NCI-H1930 (cell line): ENCODE results near the gene CRYGD.
"Not testable (repeated sequence)": the region's sequence is repeated elsewhere in the genome, so short reads cannot be mapped to it uniquely, and the experiment has no call there.

Experiments
- DNase-seq, 2 experiments: peaks; one replicate each; lab custom pipeline; 2025; lab: John Stamatoyannopoulos, UW

Gene CRYGD

DNA sequence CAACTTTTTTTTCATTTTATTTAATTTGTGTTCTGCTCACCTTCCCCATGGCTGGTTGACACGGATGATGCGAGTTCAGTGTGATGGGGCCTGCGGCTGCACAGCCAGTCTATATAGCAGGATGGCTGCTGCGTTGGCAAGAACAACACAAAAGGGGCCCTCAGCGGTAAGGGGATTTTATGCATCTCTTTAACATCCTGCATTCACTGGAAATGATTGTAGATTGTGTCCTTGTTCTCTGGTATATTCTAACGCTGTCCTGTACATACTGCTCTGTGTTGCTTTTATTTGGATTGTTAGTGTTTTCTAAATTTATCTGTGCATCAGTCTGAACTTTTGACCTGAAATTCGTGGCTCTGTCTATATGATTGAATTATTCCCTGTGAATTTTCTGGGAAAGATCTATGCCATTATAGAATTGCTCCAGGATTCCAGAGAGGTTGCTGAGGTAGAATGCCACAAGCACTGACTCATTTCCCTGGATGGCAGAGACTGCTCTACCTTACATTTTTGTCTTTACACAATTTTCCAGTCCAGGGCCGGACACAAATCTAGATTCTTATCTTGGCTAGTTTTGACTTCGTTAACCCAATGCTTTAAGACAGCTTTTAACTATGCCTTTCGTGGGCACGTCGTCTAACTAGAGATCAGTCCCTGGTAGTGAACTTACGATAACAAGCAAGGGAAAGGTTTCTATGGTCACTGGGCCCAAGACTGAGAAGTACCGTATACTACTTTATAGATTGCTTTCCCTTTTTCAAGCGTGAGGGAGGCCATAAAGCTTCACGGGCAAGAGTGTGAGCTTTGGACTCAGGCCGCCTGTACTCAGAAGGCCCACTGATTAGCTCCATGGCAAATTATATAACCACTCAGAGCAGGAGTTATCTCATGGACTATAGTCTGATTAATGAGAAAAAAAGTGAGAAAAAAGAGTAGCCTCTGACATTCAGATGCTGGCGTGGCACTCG lies 5.7 kb upstream of the CRYGD start, which contains the start of gene CRYGC:
CRYGC (minus strand) TSS at position 85 of the 968 bp plus-strand sequence; CDS start at position 49, 36 bp downstream.
- no peak for DNase-seq

DNA sequence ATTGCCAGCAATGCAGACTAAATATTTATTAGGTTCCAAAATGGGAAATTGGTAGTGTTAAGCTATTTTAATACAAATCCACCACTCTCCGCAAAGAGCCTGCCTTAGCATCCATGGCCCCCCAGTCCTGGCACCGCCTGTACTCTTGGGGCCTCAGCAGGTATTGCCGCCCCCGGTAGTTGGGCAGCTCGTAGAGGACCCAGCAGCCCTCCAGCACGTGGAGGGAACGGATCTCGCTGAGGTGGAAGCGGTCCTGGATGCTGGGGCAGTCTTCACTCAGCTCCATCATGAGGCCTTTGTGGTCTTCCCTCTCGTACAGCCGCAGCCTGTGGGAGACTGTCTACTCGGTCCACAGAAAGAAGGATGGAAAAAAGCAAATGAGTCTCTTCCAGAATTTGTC lies 3.8 kb upstream of the CRYGD start:
- no peak for DNase-seq

GRCh38 chr2:208127090-208127489 lies 2.8 kb upstream of the CRYGD start:
- DNase-seq: no peak

GRCh38 chr2:208125251-208125650 lies 927 bp upstream of the CRYGD start:
- DNase-seq: no peak

GRCh38 chr2:208122248-208122647 lies 2.1 kb downstream of the CRYGD start:
- no peak for DNase-seq

DNA sequence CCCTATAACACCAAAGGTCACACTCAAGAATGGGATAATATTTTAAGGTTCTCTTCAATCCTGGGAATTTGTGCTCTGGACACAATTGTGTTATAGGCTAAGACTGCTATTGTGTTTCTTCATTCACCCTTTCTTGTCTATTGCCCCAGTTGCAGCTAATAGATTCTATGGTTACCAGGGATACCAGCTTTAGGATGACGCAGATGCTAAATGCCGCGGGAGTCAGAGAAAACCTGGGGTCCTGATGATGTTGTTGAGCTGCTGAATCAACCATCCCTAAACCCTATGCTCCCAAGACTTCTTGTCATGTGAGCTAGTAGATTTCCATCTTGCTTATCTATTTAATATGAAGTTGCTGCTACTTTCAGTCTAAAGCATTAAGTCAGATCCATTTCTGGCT lies 5.4 kb downstream of the CRYGD start:
- no peak for DNase-seq

GRCh38 chr2:208117390-208117789 lies 6.9 kb downstream of the CRYGD start:
- DNase-seq: not testable (repeated sequence)

- no peak for DNase-seq
These were observed 11.4 kb downstream of the CRYGD start for GRCh38 chr2:208112969-208113368.

DNA sequence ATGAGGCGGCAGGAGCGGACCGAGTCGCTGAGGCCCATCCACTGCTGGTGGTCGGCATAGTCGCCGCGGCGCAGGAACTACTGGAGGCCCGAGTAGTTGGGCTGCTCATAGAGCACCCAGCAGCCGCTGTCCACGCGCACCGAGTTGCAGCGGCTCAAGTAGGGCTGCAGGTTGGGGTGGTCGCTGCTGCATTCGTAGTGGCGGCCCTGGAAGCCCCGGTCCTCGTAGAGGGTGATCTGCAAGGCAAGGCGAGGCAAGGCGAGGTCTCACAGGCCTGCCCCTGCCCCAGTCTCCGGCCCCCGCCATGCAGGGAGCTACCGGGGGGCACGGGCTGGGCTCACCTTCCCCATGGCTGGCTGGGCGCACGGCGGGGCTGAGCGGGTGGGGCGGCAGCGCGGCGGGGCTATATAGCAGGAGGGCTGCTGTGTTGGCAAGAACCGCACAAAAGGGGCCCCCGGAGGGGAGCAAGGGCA lies 12.0 kb downstream of the CRYGD start:
- DNase-seq: not testable (repeated sequence)

DNA sequence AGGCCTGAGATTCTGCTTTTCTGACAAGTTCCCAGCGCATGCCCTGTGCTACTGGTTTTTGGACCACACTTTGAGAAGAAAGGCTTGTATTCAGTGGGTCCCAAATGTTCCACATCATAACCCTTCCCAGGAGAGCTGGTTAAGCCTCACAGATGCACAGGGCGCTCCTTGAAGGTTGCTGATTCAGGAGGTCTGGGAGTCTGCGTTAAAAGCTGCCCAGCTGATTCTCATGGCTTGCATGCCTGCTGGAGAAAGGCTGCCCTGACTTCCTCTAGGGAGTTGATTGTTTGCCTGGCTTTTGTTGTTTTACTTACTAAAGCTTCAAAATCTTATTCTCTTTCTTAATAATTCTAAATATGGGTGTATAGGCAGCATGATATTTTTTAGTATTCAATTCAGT lies 20.7 kb downstream of the CRYGD start:
- DNase-seq: no peak

- no peak for DNase-seq
These were observed 22.4 kb downstream of the CRYGD start for GRCh38 chr2:208101716-208102631.

DNA sequence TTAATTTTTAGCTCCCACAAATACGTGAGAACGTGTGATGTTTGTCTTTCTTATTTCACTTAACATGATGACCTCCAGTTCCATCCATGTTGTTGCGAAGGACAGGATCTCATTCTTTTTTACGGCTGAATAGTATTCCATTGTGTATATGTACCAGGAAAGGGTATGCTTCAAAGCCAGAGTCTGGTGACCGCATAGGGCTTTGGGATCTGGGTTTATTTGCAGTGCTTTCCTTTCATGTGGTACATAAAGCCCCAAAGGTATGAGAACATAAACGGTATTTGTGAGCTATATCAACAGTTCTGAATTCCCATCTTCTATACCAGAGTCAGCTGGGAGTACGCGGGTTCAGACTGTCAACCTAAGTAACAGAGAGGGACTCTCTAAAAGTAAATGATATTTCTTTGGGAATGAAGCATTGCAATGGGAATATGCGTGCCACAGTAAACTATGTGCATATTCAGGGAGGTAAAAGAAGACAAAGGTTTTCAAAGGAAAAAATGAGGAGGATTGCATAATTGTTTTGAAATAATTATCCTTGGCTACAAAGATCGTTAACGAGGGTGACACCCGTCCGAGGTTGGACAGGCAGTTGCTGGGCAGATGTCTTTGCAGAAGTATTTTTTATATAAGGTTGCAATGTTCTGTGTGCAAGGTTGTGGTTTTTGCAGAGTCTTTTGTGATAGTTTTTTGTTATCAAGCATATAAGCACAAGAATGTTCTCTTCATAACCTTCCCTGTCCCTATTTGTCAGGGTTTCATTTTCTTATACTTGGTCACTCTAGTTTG lies 24.4 kb downstream of the CRYGD start:
- DNase-seq: no peak

- DNase-seq: not testable (repeated sequence)
These were observed 25.6 kb downstream of the CRYGD start for GRCh38 chr2:208098701-208099100.

DNA sequence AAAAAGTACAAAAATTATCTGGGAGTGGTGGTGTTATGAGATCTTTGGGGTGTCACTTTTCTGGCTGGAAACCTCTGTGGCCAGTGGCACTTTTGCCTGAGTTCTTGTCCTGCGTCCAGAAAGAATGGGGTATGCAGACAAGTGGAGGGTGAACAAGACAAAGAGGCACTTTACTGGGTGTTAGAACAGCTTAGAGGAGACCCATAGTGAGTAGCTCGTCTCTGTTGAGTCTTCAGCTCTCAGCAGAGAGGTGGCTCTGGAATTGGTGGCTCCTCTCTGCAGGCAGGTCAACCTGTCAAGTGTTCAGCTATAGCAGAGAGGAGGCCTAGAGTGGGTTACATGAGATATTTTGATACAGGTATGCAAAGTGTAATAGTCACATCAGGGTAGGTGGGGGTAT lies 26.1 kb downstream of the CRYGD start:
- DNase-seq: no peak

DNA sequence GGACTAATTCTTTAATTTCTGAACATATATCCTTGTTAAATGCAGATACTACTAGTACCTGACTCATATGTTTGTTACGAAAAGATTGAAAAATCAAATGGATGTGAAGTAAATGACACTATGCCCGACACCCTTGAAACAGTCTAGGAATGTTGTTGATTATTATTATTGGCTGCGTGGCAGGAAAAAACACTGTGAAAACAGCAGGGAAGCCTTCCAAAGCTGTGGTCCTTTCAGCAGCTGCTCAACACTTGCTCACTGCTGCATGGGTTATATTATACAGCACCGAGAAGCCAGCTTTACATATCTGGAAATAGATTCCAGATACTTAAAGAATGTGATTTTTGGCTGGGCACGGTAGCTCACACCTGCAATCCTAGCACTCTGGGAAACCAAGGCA lies 26.5 kb downstream of the CRYGD start:
- no peak for DNase-seq

GRCh38 chr2:208097313-208097712 lies 27.0 kb downstream of the CRYGD start:
- no peak for DNase-seq

- no peak for DNase-seq
These were observed 28.2 kb downstream of the CRYGD start for GRCh38 chr2:208096080-208096479.

DNA sequence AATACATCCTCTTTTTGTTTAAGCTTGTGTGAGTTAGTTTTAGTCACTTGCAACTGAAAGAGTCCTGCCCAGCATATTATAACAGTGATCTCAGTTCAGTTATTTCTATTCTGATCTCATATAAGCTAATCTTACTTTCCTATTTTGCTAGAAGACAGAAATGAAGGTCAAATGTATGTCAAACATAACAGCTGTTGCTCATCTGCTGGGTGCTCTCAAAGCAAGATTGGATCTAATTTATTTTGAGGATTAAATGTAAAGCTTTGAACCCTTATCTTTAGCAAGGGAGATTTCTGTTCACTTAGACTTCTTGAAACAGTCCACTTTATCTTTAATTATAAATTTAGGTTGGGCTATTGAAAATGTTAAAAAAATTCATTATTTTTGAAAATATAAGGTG lies 31.2 kb downstream of the CRYGD start:
- DNase-seq: no peak

GRCh38 chr2:208092093-208092832 lies 32.1 kb downstream of the CRYGD start:
- no peak for DNase-seq

DNA sequence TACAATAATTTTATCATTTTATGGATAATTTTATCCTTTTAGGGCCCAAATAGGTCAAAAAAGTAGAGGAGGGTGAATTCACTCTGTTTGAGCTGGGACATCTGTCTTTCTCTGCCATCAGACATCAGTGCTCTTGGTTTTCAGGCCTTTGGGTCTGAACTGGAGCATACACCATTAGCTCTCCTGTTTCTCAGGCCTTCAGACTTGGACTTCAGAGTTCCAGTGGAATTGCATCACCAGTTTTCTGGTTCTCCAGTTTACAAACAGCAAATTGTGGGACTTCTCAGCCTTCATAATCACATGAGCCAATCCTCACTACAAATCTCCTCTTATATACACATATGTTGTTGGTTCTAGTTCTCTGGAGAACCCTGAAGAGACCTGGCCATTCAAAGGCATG lies 33.9 kb downstream of the CRYGD start:
- no peak for DNase-seq

DNA sequence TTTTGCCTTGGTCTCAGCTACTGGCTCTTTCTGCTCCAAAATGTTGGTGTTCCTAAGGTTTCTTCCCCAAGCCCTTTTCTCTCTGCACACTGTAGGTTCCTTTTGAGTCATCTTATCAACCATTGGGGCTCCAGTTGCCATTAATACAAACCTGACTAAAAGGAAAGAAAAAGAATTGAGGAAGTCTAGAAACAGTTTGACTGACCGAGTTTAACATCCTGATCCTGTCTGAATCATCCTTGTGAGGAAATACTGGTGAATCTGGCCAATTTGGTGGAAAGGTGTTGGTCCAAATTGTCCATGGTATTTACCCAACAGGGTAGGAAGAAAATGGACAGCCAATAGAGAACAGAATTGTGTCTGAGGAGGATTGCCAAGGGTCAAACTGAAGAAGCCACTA lies 38.3 kb downstream of the CRYGD start:
- no peak for DNase-seq
